Renal cortex interstitium (tissue), 11 donors: ENCODE results near the gene DKK2. TPM values are rescaled to one million over a fixed set of nuclear protein-coding genes. Genes with fewer than 3 reads are reported as not detected.
A peak's percentile ranks its signal among the peaks of the same experiment; 100 is the strongest.
"Not testable (repeated sequence)": the region's sequence is repeated elsewhere in the genome, so short reads cannot be mapped to it uniquely, and the experiment has no call there.

Source experiments
- DNase-seq, 11 donors: peaks; one replicate each; pipeline ENCODE4 v3.0.0-alpha.2; 2013; ENCODE audit warnings: low read depth in 9 of 11, low spot score in 4 of 11; ENCODE audit errors: extremely low read depth in 1 of 11
- polyA plus RNA-seq, 3 donors: library from polyadenylated mRNA; unstranded; fragments of 120-200 nt; gene quantifications; one replicate each; pipeline ENCODE4 v1.2.1, GENCODE V29; 2013; ENCODE audit not compliant: insufficient read length in 3 of 3

Gene DKK2
- polyA plus RNA-seq, 3 donors: 1.3 to 6.2 (median 3.7) TPM

DNA sequence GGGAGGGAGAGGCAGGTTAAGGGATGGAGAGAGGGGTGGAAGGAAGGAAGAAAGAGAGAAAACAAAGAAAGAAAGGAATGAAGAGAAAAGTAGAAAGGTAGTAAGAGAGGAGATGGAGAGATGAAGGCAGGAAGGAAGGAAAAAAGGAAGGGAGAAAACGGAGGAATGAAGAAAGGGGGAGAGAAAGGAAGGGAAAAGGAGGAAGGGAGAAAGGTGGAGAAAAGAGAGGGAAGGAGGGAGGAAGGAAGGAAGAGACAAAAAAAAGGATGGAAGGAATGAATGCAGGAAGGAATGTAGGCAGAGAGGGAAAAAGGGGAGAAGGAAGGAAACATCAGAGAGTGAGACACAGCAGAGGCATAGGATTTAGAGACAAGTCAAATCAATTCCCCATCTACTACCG is 68.2 kb downstream of the DKK2 start:
- no peak for DNase-seq

DNA sequence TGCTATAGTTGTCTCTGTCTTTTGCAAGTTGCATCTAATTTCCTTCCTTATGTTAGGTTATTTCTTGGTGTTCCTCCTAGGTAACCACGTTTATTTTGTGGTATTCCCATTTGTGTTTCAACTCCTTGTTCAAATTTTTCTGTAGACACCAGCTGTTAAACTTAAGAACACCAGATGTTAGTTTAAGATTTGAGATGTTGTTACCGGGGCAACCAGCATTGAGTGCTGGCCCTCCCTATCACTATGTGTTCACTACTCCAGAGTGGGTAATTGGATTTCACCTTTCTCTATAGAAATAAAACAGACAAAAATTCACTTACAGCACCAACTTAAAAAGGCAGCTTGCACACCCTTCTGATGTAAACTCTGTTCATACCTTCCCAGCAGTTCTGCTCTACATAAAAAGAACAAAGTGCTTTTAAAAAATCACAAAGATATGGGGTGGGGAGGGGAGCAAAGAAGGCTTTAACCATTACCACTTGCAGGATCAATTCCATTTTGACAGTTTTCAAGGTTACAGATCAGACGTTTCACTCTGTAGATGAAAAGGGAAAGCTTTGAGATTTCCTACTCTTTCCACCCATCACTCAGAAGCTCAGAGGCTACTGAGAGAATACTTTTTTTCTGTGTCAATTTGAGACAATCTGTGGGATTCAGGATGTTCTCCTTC is 82.9 kb downstream of the DKK2 start:
- no peak for DNase-seq

DNA sequence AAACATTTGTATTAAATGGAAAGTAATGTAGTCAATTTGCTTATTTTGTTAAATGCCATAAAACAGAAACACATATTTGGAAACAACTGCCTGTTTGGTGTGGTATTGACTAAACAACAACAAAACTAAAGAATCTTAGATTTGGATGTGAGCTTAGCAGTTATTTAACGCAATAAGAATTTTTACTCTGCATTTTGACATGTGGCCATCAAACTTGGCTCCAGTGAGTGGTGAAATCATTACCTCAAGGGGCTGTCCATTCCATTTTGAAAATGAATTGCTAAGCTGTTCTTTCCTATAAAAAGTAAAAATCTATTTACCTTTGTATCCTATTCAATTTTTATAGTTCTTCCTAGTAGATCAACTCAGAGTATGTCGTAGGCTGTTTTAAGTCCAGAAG is 84.2 kb downstream of the DKK2 start:
- no peak for DNase-seq

DNA sequence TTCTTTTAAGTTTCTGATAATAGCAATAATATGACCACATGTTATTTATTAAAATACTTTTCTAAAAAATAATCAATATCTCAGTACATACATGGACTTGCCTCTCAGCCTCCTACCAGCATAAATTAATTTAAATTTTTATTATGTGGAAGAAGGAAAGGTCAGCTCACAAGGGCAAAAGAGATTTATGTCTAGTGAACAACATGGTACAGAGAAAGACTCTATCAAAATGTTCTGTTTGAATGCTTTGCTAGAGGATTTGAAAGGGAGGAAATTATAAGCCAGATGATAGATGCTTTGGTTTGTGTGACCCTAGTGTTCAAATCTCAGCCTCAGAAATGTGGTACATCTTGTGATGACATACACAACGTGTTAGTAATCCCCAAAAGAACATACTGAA is 94.3 kb downstream of the DKK2 start:
- no peak for DNase-seq

DNA sequence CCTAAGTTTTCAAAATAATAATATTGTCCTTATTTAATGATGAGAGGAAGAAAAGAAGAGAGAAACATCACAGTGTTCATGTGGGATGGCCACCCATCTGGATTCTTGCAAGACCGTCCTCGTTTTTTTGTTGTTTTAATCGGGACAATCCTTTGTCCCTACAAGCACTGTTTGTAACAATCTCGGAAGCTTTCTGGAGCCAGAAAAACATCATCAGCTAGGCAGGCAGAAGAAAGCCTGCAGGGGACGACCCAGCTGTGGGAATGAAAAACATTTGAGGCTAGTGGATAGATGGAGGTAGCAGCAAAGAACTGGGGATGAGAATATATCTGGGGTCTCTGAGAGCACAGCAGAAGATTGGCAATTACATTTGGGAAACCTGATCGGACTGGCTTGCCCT is 105.6 kb downstream of the DKK2 start:
- DNase-seq: no peak

DNA sequence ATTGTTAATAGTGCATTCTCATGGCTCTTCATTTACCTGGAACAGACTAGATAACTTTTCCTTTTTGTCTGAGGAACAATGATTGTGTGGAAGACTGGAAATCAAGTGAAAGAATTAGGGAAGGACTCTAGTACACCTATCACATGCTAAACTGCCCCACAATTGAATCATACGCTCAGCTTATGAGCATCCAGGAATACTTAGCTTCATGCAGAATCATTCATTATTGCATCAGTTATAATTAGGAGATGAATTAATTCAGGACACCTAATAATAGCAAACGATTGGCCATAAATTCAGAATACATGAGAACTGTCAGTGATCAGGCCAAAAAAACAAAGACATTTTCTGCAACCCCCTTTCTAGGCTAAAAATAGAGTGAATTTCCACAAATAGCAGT is 106.9 kb downstream of the DKK2 start:
- no peak for DNase-seq

DNA sequence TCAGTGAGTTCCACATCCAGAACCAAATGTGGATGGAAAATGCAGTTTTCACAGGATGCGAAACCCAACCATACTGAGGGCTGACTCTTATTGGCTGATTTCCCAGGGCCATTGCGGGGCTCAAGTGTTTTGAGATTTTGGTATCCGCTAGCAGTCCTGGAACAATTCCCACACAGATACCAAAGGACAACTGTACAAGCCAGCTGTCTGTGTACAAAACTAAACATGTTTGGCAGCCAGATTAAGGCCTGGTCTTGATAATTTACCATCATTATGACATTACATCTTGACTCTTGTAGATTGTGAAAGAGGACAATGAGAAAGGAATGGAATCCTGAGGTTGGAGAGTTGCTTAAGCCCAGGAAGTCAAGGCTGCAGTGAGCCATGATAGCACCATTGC is 121.9 kb downstream of the DKK2 start:
- no peak for DNase-seq

DNA sequence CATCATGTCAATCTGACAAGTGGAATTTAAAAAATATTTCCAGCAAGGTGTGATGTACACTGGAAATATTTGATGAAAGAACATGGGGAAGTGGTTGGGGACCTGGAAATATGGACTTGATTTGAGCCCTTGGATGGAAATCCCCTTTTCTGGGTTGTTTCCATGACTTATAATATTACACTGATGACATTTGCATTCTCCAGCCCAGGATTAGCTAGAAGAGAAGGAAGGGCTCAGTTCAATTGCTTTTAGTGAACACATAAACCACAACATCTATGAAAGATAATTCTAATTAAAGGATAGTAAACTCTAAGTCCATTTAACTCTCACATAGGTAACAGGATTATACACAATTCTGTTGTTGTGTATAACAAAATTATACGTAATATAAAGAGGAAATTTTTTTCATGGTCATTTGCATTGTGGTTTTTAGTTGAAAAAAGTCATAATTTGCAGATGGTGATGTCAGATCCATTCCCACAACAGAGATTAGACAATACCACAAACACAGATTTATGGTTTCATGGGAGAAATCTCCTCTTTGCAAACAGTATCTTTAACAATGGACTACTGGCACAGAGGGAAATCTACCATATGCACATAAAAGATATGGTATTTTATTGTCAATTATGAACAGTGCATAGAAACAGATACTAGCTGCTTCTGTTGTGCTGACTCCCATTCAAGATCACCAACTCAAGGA is 126.5 kb downstream of the DKK2 start:
- no peak for DNase-seq

DNA sequence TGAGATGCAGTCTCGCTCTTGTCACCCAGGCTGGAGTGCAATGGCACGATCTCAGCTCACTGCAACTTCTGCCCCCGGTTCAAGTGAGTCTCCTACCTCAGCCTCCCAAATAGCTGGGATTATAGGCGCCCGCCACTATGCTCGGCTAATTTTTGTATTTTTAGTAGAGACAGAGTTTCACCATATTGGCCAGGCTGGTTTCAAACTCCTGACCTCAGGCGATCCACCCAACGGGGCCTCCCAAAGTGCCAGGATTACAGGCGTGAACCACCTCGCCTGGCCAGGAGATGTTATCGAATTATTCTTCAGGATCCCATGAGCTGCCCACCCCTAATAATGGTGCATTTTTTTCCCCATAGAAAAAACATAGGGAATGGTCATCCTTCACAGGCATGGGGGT is 128.1 kb downstream of the DKK2 start:
- DNase-seq: not testable (repeated sequence)

DNA sequence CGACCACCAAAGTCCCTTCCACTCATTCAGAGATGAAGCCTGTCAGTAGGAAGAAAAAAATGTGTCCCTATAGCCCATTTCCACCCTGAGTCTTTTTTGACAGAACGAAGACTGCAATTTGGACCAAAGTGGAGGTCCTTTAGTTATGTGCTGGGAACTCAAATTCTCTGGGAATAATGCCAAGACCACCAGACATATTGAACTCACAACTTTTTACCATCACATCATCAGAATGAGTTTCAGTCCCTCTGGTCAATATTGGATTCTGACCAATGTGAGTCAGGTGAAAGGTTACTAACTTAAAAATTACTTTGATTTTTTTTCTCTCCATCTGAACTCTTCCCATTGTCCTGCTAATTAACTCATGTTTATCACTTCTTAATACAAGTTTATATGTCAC is 128.9 kb downstream of the DKK2 start:
- DNase-seq: no peak

DNA sequence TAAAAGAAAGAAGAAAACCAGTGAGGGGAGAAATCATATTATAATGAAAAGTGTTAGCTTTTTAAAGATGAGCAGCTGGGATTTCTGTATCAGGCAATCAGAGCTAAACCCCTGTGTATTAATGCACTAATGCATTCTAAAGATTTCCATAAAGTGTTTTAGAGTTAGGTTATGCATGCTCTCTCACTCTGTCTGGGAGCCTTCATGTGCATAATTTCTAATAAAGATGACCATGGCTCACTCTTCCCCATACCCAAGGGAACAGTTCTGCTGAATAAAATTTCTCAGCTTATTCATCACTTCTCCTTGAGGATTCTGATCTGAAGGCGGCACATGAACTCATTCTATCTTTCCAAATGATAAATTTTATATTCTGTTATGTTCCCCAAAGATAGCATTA is 129.4 kb downstream of the DKK2 start:
- no peak for DNase-seq

DNA sequence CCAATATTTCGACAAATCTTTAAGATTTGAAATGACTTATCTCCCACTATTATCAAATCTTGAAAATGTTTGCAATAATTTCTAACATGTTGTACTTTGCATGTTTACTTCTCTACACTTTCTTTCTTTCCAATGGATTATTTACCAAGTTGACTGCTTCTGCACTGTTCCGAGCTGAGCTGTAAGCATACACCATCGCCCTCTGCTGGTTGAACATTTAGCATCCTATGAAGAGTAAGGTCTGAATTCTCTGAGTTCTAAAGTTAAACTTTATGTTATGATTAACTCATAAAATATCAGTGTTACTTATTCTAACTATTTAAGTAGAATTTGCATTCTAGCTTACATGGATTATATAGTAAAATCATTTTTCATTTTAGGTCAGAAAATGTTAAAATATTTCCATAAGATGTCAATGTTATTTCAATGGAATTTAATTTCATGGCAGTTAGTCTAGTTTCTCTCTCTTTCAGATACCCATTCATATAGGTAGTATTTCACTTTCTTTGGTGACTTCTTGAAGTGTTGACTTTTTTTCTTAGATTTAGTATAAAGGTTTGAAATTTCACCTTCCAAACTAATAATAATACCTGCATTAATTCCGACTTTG is 137.4 kb downstream of the DKK2 start:
- peak in 10 of 11 donors; percentile 5 to 31 (median 22) for DNase-seq

DNA sequence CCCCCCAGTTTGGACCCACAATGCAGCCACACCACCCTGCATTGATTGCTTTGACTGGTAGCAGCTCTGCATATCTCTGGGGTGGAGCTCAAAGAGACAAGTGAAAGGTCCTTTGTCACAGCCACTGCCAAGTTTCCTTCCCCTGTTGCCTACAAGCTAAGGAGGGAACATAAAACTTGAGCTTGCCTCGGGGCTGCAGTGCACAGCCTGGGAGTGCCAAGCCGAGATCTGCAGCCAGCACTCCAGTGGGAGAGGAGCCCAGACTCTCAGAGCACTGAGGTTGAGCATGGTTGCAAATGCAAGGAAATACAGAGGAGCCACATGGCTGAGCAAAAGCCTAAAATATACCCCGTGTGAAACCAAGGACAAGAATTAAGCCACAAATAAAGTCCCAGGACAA is 142.2 kb downstream of the DKK2 start:
- DNase-seq: no peak

DNA sequence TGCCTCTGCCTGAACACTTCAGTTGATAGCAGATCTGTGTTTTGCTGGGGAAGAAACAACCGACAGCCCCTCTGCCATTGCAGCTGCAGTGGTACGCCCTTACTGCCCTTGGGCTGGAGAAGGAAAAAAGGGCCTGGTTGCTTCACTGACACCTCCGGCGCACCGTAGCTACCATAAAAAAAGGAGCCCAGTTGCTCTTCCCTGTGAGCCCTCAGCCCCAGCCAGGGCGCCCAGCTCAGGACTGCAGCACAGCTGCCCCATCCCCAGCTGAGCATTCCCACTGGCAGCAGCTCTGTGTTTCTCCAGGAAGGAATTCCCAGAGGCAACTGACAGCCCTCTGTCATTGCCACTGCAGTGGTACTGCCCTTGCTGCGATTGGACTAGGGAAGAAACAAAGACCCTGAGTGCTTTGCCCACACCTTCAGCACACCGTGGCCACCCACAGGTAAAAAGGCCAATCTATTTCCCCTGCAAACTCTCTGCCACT is 142.7 kb downstream of the DKK2 start:
- DNase-seq: no peak

DNA sequence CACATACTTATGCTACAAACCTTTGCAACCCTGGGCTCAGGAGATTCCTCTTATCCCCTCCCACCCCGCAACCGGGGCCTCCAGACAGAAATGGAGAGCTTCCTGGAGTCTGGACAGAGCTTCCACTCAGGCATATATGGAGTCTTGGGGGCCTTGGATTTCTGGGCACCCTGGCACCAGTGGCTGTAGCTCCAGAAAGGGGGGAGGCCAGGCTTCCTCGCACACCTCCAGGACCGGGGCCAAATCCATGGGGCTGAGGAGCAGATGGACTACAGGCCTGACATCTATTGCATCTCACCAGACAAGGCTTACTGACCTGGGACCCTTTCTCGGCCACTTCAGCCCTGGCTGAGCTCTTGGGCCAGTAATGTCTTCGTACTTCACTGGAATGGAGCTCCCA is 143.3 kb downstream of the DKK2 start:
- no peak for DNase-seq

DNA sequence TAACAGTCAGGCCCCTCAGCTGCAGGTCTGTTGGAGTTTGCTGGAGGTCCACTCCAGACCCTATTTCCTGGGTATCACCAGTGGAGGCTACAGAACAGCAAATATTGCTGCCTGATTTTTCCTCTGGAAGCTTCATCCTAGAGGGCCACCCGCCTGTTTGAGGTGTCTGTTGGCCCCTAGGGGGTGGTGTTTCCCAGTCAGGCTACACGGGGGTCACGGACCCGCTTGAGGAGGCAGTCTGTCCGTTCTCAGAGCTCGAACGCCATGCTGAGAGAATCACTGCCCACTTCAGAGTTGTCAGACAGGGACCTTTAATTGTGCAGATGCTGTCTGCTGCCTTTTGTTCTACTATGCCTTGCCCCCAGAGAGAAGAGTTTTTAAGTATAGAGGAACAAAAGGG is 160.8 kb downstream of the DKK2 start:
- no peak for DNase-seq
